Fibroblast of mammary gland (primary cell): ENCODE results near the gene PLVAP.

Source experiments
- DNase-seq: peaks from one replicate; pipeline ENCODE4 v3.0.0-alpha.2; 2010; ENCODE audit warnings: low read depth
- H3K4me3 ChIP-seq: 2 replicates; pipeline ENCODE4 v1.5.1; 2011; ENCODE audit warnings: low read depth, mild to moderate bottlenecking, low read length, moderate library complexity; ENCODE audit not compliant: control insufficient read depth
- TF ChIP-seq, protein P1 (sequence below): conservative IDR thresholded peaks from 2 replicates; pipeline ENCODE4 v1.5.1; 2011; ENCODE audit warnings: low read depth, low read length, inconsistent platforms; ENCODE audit not compliant: control insufficient read depth, insufficient read depth

The PLVAP gene

DNA sequence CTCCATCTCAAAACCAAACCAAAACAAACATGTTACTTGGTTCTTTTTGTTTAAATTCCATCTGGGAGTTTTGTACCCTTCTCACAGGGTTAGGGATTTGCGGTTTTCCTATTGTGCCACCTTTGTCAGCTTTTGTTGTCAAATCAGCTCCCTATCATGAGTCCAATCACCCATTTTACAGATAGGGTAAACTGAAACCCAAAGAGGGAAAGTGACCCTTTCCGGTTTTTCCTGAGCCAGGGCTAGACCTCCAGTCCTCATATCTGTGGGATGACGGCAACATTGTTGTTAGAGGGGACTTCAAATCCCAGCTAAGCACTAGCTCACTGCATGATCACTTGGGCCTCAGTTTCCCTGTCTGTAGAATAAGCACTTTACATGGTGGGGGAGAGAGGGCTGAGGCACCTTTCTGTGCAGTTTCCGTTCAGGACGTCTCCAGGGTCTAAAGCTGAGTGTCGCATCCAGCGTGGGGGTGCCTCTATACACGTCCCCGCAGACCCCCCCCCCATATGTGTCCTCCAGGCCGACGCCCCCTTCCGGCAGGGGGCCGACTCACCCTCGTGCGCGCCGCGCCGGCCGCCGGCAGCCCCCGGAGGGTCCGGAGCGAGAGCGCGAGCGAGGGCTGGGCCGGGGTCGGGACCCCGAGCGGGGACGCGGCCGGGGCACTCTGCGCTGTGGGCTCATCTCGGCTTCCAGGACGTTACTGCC lies 13.0 kb upstream of the PLVAP start:
- TF ChIP-seq, protein P1, sequence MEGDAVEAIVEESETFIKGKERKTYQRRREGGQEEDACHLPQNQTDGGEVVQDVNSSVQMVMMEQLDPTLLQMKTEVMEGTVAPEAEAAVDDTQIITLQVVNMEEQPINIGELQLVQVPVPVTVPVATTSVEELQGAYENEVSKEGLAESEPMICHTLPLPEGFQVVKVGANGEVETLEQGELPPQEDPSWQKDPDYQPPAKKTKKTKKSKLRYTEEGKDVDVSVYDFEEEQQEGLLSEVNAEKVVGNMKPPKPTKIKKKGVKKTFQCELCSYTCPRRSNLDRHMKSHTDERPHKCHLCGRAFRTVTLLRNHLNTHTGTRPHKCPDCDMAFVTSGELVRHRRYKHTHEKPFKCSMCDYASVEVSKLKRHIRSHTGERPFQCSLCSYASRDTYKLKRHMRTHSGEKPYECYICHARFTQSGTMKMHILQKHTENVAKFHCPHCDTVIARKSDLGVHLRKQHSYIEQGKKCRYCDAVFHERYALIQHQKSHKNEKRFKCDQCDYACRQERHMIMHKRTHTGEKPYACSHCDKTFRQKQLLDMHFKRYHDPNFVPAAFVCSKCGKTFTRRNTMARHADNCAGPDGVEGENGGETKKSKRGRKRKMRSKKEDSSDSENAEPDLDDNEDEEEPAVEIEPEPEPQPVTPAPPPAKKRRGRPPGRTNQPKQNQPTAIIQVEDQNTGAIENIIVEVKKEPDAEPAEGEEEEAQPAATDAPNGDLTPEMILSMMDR, result no peak
- DNase-seq, result no peak
- peak overlapping the region; percentile 51 for H3K4me3 ChIP-seq

DNA sequence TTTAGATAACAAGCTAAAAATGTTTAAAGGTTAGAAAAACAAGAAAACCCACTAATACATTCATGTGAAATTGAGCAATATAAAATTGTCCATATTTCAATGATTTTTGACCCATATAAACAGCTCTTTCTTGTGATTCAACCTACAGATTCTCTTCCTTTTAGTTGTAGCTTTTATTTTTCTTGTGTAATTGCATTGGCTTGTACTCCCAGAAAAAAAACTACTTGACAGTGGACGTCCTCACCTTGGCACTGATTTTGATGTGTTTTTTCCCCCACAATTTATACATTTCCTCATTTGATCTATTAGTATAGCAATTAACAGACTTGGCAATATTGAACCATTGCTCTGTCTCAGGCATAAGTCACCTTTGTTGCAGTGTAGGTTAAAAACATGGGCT lies 12.1 kb upstream of the PLVAP start:
- no peak overlapping the region for H3K4me3 ChIP-seq
- DNase-seq, result no peak
- TF ChIP-seq, protein P1, result no peak

- no peak overlapping the region for H3K4me3 ChIP-seq
- TF ChIP-seq, protein P1, result peak; percentile 89
- DNase-seq, result peak; percentile 39
Measured at GRCh38 chr19:17385878-17386611, 8.9 kb upstream of the PLVAP start.

DNA sequence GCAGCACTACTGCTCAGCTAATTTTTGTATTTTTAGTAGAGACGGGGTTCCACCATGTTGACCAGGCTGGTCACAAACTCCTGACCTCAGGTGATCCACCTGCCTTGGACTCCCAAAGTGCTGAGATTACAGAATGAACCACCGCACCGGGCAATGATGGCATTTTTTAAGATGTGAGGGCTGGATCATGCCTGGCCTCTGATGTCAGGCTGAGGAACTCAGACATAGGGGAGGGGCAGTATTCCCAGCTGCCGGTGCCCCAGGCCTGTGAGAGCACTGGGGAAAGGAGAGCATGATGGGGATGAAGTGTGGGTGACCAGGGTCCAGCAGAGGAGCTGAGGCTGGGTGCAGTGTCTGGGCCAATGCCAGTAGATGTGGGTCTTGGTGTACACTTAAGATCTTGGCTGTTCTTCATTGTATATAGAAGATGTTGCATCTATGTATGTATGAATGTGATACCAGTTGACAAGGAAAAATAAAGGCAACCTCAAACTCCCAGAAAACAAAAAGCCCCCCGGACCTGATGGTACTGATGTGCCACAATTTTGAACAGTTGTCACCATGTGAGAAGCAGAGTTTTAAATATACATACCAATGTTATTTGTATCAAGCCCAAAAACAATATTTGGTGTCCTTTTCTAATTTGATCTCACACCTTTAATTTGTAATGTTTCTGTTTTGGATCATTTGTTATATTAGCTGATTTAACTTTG lies 3.4 kb upstream of the PLVAP start:
- TF ChIP-seq, protein P1, result no peak
- no peak for DNase-seq
- H3K4me3 ChIP-seq, result no peak overlapping the region

DNA sequence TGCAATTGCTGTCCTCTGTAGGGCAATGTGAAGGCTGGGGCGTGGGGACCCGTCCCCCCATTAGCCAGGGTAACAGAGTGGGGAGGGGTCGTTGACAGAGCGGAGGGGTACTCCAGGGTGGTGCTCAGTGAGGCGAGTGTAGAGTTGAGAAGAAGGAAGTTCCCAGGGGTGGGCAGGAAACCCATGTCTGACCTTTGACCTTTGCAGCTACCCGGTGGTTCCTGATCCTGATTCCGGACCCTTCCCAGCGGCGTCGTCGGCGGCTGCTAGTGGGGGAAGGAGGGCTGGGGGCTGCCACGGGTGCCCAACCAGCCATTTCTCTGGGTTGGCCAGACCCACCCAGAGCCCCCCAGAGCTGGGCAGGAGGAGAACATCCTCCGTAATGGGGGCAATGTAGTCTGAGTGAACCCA lies 2.1 kb upstream of the PLVAP start:
- H3K4me3 ChIP-seq, result no peak overlapping the region

DNA sequence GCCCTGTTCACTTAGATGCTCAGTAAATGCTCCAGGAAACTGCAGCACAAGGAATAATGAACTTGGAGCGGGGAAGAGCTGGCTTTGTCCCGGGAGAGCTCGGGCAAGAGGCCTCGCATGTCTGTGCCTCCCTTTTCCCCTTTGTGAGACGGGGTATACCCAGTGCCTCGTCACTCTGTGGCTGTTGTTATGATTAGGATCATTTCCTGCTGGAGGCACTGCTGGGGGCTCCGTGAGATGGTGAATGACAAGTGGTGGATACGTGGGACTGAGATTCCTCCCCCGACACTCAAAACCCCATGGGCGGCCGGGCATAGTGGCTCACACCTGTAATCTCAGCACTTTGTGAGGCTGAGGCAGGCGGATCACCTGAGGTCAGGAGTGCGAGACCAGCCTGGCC lies 1.1 kb upstream of the PLVAP start:
- TF ChIP-seq, protein P1, result no peak
- DNase-seq, result no peak
- no peak overlapping the region for H3K4me3 ChIP-seq

More for the DNA sequence above, 2.1 kb upstream of the PLVAP start:
- TF ChIP-seq, protein P1, result no peak
- DNase-seq, result no peak
